Peyer's patch (tissue), 4 donors: ENCODE measurements around the gene BCAR1. TPM values are rescaled to one million over a fixed set of nuclear protein-coding genes. Genes with fewer than 3 reads are reported as not detected.

ENCODE experiments used
- DNase-seq, 3 donors: peaks; one replicate each; pipeline ENCODE4 v3.0.0-alpha.2; 2017 to 2019
- H3K27ac ChIP-seq, 4 donors: fragments of 200-600 bp; sonication (generic); one replicate each; pipeline ENCODE4 v1.5.1; 2016 to 2019
- H3K27me3 ChIP-seq, 2 donors: fragments of 200-600 bp; sonication (generic); one replicate each; pipeline ENCODE4 v1.5.1; 2019
- H3K36me3 ChIP-seq, 3 donors: fragments of 200-600 bp; sonication (generic); one replicate each; pipeline ENCODE4 v1.5.1; 2016 to 2019
- H3K4me1 ChIP-seq, 4 donors: fragments of 200-600 bp; sonication (generic); one replicate each; pipeline ENCODE4 v1.5.1; 2016 to 2019
- H3K4me3 ChIP-seq, 4 donors: fragments of 200-600 bp; sonication (generic); 1 replicate in 3 of 4; 2 replicates in 1 of 4; pipeline ENCODE4 v1.5.1; 2016 to 2019; ENCODE audit warnings: mild to moderate bottlenecking in 1 of 4
- H3K9me3 ChIP-seq, 4 donors: fragments of 200-600 bp; sonication (generic); one replicate each; pipeline ENCODE4 v1.5.1; 2016 to 2019; ENCODE audit warnings: mild to moderate bottlenecking in 1 of 4
- CTCF ChIP-seq, 6 experiments: fragments of 450-650 bp in 4 of 6; fragments of 200-600 bp in 2 of 6; sonication (generic) in 1 of 6; IDR thresholded peaks; one replicate each; pipeline ENCODE4 v1.5.1; 2017 to 2019; ENCODE audit warnings: antibody characterized with exemption in 6 of 6, mild to moderate bottlenecking in 3 of 6, moderate library complexity in 1 of 6
- POLR2A ChIP-seq, 2 donors: fragments of 450-650 bp; IDR thresholded peaks; one replicate each; pipeline ENCODE4 v1.5.1; 2017; ENCODE audit warnings: antibody characterized with exemption in 2 of 2, mild to moderate bottlenecking in 2 of 2, moderate library complexity in 2 of 2
- total RNA-seq, 4 donors: library from RNA; depleted of rRNA; stranded (reverse); fragments of >200 nt; gene quantifications; one replicate each; pipeline ENCODE4 v1.1.0, GENCODE V29; 2016

The BCAR1 gene
- total RNA-seq, 4 donors from 2014 or later: 77.6 to 251 (median 206) TPM

GRCh38 chr16:75293772-75294171 lies 42.3 kb upstream of the BCAR1 start:
- peaks cover 0 to 30% (median 0%) of the 10 kb centered on the region in 3 donors for H3K36me3 ChIP-seq
- no peak for DNase-seq
- H3K27ac ChIP-seq: peak overlapping the region in 1 of 4 donors; percentile 42
- TF ChIP-seq POLR2A (IDR thresholded peaks at IDR 0.05) (no peak), CTCF (IDR thresholded peaks at IDR 0.05) (no peak)
- H3K27me3 ChIP-seq: no peaks in the 10 kb centered on the region
- H3K4me3 ChIP-seq: no peak overlapping the region
- H3K9me3 ChIP-seq: no peaks in the 10 kb centered on the region
- peaks cover 0 to 12% (median 0%) of the 10 kb centered on the region in 4 donors for H3K4me1 ChIP-seq

GRCh38 chr16:75293173-75293572 lies 41.7 kb upstream of the BCAR1 start:
- Histone ChIP-seq H3K27ac (no peak overlapping the region), H3K4me3 (no peak overlapping the region), H3K9me3 (no peaks in the 10 kb centered on the region), H3K4me1 (peaks cover 0 to 17% (median 3%) of the 10 kb centered on the region in 4 donors), H3K27me3 (no peaks in the 10 kb centered on the region), H3K36me3 (peaks cover 0 to 27% (median 0%) of the 10 kb centered on the region in 3 donors)
- TF ChIP-seq POLR2A (IDR thresholded peaks at IDR 0.05) (no peak), CTCF (IDR thresholded peaks at IDR 0.05) (no peak)
- no peak for DNase-seq

- no peaks in the 10 kb centered on the region for H3K9me3 ChIP-seq
- peaks cover 0 to 27% (median 0%) of the 10 kb centered on the region in 3 donors for H3K36me3 ChIP-seq
- peaks cover 0 to 17% (median 3%) of the 10 kb centered on the region in 4 donors for H3K4me1 ChIP-seq
- no peaks in the 10 kb centered on the region for H3K27me3 ChIP-seq
- DNase-seq: no peak
- no peak overlapping the region for H3K27ac ChIP-seq
- H3K4me3 ChIP-seq: no peak overlapping the region
- TF ChIP-seq CTCF (IDR thresholded peaks at IDR 0.05): no peak
- no peak for TF ChIP-seq POLR2A (IDR thresholded peaks at IDR 0.05)
Measured at GRCh38 chr16:75292691-75293090, 41.3 kb upstream of the BCAR1 start.

GRCh38 chr16:75289189-75289588 lies 37.8 kb upstream of the BCAR1 start:
- Histone ChIP-seq H3K4me3 (no peak overlapping the region), H3K36me3 (peaks cover 0 to 27% (median 0%) of the 10 kb centered on the region in 3 donors), H3K27me3 (no peaks in the 10 kb centered on the region), H3K27ac (peak overlapping the region in 1 of 4 donors; percentile 22), H3K9me3 (no peaks in the 10 kb centered on the region), H3K4me1 (peaks cover 0 to 10% (median 3%) of the 10 kb centered on the region in 4 donors)
- DNase-seq: no peak
- no peak for TF ChIP-seq POLR2A (IDR thresholded peaks at IDR 0.05)
- TF ChIP-seq CTCF (IDR thresholded peaks at IDR 0.05): no peak

- Histone ChIP-seq H3K36me3 (peaks cover 0 to 27% (median 0%) of the 10 kb centered on the region in 3 donors), H3K4me3 (no peak overlapping the region), H3K27me3 (no peaks in the 10 kb centered on the region), H3K9me3 (no peaks in the 10 kb centered on the region), H3K4me1 (peaks cover 0 to 10% (median 3%) of the 10 kb centered on the region in 4 donors), H3K27ac (peak overlapping the region in 2 of 4 donors; percentile 16 to 22)
- peak in 2 of 3 donors; percentile 45 to 57 for DNase-seq
- no peak for TF ChIP-seq POLR2A (IDR thresholded peaks at IDR 0.05)
- TF ChIP-seq CTCF (IDR thresholded peaks at IDR 0.05): no peak
Measured at GRCh38 chr16:75288596-75289120, 37.2 kb upstream of the BCAR1 start.
